Mucosa of stomach (tissue), 1 donor: ENCODE measurements around the gene TRAF3IP1.
A peak's percentile ranks its signal among the peaks of the same experiment; 100 is the strongest.

ENCODE experiments used
- H3K27me3 ChIP-seq: one replicate; pipeline ENCODE4 v1.7.0; 2013; ENCODE audit warnings: mild to moderate bottlenecking, low read length; ENCODE audit not compliant: control insufficient read depth, insufficient read depth
- H3K36me3 ChIP-seq: one replicate; pipeline ENCODE4 v1.7.0; 2013; ENCODE audit warnings: low read length; ENCODE audit not compliant: control insufficient read depth, insufficient read depth
- H3K4me1 ChIP-seq: one replicate; pipeline ENCODE4 v1.7.0; 2013; ENCODE audit warnings: mild to moderate bottlenecking, low read length; ENCODE audit not compliant: control insufficient read depth, insufficient read depth
- H3K4me3 ChIP-seq: one replicate; pipeline ENCODE4 v1.7.0; 2013; ENCODE audit warnings: low read length
- H3K9ac ChIP-seq: one replicate; pipeline ENCODE4 v1.7.0; 2013; ENCODE audit warnings: mild to moderate bottlenecking, low read length, moderate library complexity
- H3K9me3 ChIP-seq: one replicate; pipeline ENCODE4 v1.7.0; 2013; ENCODE audit warnings: mild to moderate bottlenecking, low read length, moderate library complexity; ENCODE audit not compliant: control insufficient read depth
- donor health status: Pancreatic carcinoma.

The TRAF3IP1 gene

GRCh38 chr2:238290091-238290509 lies 30.2 kb upstream of the TRAF3IP1 start:
- Histone ChIP-seq H3K9ac (peak overlapping the region; percentile 82), H3K4me3 (peak overlapping the region; percentile 47), H3K9me3 (no peaks in the 10 kb centered on the region), H3K4me1 (peaks cover 66% of the 10 kb centered on the region), H3K27me3 (no peaks in the 10 kb centered on the region), H3K36me3 (no peaks in the 10 kb centered on the region)

DNA sequence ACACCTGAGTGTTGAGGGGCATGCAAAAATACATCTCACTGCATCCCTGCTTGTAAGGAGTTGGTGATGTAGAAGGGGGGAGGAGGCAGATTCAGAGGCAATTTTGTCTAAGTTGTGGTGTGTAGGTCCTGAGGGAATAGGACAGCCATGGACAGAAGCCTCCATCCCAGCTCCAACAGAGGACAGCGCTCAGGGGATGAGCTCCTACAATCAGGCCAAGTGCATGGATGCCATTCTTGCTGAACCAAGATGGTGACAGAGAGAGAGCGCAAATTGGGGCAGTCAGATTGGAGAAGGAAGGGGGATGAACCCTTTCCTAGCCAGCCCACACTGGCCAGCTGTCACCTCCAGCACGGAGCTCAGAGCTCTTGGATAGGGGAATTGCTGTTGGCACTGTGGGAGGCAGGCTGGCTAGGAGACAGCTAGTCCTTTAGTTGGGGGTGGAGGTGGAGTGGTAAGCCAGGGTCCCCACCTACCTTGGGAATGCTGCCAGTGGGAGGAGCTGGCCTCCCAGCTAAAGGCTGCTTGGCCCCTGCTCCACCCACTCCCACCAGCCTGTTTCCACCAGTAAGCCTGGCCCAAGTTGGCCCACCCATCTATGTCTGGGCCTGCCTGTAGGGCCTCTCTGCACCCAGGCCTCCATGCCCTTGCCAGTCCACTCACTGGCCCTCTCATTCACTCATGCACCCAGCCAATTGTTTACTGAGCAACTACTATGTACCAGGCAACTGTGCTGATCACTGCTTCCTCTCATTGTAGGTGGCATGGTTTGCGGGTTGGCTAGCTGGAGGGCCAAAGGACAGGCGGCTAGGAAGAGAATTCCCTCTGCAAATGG lies 29.4 kb upstream of the TRAF3IP1 start:
- H3K9ac ChIP-seq, result peak overlapping the region; percentile 82
- H3K27me3 ChIP-seq, result no peaks in the 10 kb centered on the region
- no peaks in the 10 kb centered on the region for H3K36me3 ChIP-seq
- H3K4me1 ChIP-seq, result peaks cover 65% of the 10 kb centered on the region
- H3K9me3 ChIP-seq, result no peaks in the 10 kb centered on the region
- no peak overlapping the region for H3K4me3 ChIP-seq

DNA sequence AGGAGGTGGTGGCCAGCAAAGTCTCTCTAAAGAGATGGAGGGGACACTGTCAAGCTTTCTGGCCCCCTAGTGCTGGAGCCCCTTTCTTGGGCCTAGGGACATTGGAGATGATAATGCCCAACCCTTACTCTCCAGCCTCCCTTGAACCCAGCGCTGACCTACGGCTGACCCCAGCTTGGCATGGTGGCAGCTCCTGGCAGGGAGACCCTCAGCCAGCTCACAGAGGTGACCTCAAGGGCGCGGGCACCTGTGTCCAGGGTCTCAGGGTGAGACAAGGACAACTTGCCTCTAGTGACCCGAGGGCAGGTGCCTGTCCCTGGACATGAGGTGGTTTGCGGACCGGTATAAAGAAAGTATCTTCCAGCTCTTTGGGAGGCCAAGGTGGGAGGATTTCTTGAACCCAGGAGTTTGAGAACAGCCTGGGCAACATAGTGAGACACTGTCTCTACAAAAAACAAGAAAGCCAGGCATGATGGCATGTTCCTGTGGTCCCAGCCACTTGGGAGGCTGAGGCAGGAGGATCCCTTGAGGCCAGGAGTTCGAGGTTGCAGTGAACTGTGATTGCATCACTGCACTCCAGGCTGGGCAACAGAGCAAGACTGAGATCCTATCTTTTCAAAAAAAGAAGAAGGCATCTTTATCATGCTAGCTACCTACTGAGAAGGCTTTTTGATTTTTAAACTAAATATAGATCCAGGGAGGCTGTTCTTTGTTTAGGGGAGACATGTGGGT lies 28.6 kb upstream of the TRAF3IP1 start:
- H3K4me1 ChIP-seq, result peaks cover 57% of the 10 kb centered on the region

GRCh38 chr2:238294046-238294392 lies 26.3 kb upstream of the TRAF3IP1 start:
- Histone ChIP-seq H3K36me3 (no peaks in the 10 kb centered on the region), H3K4me3 (no peak overlapping the region), H3K27me3 (no peaks in the 10 kb centered on the region), H3K4me1 (peaks cover 65% of the 10 kb centered on the region), H3K9me3 (no peaks in the 10 kb centered on the region), H3K9ac (peak overlapping the region; percentile 17)

More for the DNA sequence above, 28.6 kb upstream of the TRAF3IP1 start:
- Histone ChIP-seq H3K9me3 (no peaks in the 10 kb centered on the region), H3K9ac (no peak overlapping the region), H3K36me3 (no peaks in the 10 kb centered on the region), H3K27me3 (no peaks in the 10 kb centered on the region), H3K4me3 (no peak overlapping the region)

- Histone ChIP-seq H3K9ac (peak overlapping the region; percentile 24), H3K27me3 (no peaks in the 10 kb centered on the region), H3K4me3 (peak overlapping the region; percentile 28), H3K36me3 (no peaks in the 10 kb centered on the region), H3K9me3 (no peaks in the 10 kb centered on the region), H3K4me1 (peaks cover 66% of the 10 kb centered on the region)
Observed at GRCh38 chr2:238294393-238295143, 25.8 kb upstream of the TRAF3IP1 start.

DNA sequence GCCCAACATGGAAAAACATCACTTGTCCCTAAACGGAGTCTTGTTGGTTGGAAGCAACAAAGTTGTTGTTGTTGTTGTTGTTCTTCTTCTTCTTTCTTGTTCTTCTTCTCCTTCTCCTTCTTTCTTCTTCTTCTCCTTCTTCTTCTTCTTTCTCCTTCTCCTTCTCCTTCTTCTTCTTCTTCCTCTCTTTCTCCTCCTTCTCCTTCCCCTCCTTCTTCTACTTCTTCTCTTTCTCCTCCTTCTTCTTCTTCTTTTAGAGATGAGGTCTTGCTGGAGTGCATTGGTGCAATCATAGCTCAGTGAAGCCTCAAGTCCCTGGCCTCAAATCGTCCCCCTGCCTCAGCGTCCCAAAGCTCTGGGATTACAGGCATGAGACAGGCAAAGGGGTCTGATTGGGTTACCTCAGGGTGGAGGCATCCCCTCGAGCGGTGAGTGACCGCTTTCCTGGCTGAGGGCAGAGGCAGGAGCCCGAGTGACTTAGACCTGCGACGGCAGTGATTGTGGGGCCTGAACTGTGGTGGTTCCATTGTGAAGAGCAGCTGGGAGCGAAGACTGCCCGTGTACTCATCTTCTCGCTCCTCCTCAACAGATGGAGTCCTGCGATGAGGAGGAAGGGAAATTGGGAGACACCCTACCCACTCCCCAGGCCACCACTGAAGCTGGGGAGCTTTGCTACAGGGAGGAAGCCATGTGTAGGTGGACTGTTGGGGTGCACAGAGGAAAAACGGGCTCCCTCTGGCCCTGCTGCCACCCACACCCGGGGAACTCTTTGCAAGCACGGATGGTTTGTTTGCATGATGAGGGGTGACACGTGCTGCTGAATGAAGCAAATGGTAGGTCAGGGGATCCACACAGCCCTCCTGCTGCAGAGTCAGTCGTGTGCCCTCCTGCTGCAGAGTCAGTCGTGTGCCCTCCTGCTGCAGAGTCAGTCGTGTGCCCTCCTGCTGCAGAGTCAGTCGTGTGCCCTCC lies 24.9 kb upstream of the TRAF3IP1 start:
- Histone ChIP-seq H3K36me3 (no peaks in the 10 kb centered on the region), H3K9ac (peak overlapping the region; percentile 24), H3K27me3 (no peaks in the 10 kb centered on the region), H3K4me3 (peak overlapping the region; percentile 28), H3K4me1 (peaks cover 67% of the 10 kb centered on the region), H3K9me3 (no peaks in the 10 kb centered on the region)

- Histone ChIP-seq H3K27me3 (no peaks in the 10 kb centered on the region), H3K36me3 (no peaks in the 10 kb centered on the region), H3K4me1 (peaks cover 61% of the 10 kb centered on the region), H3K9ac (no peak overlapping the region), H3K9me3 (no peaks in the 10 kb centered on the region), H3K4me3 (no peak overlapping the region)
Observed at GRCh38 chr2:238296638-238297457, 23.5 kb upstream of the TRAF3IP1 start.

GRCh38 chr2:238299803-238300202 lies 20.5 kb upstream of the TRAF3IP1 start:
- peaks cover 46% of the 10 kb centered on the region for H3K4me1 ChIP-seq
- peak overlapping the region; percentile 22 for H3K9ac ChIP-seq
- peak overlapping the region; percentile 10 for H3K4me3 ChIP-seq
- no peaks in the 10 kb centered on the region for H3K36me3 ChIP-seq
- H3K9me3 ChIP-seq, result no peaks in the 10 kb centered on the region
- no peaks in the 10 kb centered on the region for H3K27me3 ChIP-seq

DNA sequence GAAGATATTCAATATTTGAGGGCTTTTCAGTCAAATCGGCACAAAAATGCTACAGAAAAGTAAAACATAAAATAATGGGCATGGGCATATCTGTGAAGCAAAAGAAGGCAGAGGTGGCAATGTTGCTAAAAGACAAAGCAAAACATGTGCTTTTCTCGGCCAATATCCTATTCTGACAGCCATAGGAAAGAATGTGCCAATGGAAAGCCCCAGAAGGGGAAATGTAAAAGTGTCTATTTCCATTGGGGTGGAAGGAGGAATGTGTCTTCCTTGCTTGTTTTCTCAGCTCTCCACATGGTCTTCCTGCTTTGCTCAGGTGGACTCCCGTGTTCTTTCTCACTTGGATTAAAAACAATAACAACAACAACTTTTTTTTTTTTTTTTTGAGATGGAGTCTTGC lies 18.2 kb upstream of the TRAF3IP1 start:
- H3K27me3 ChIP-seq, result no peaks in the 10 kb centered on the region
- no peaks in the 10 kb centered on the region for H3K36me3 ChIP-seq
- no peak overlapping the region for H3K9ac ChIP-seq
- peaks cover 56% of the 10 kb centered on the region for H3K4me1 ChIP-seq
- H3K9me3 ChIP-seq, result no peaks in the 10 kb centered on the region
- no peak overlapping the region for H3K4me3 ChIP-seq

DNA sequence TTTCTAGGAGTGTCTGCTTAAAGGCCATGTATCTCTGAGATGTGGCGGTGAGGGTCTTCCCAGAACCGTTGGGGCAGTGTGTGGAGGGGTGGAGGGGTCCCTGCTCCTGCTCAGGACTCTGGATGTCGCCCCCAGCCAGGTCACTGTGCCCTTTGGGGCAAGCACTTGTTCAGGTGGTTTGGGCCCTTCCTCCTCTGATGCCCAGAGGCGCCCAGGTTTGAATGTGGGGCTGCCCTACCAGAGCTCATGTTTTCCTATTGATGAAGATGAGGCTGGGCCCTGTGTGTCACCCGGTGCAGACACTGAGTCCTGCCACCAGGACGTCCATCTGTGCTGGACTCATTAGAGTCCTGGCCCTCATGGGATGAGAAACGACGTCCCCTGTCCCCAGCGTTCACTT lies 17.6 kb upstream of the TRAF3IP1 start:
- no peaks in the 10 kb centered on the region for H3K36me3 ChIP-seq
- peaks cover 50% of the 10 kb centered on the region for H3K4me1 ChIP-seq
- H3K4me3 ChIP-seq, result no peak overlapping the region
- H3K27me3 ChIP-seq, result no peaks in the 10 kb centered on the region
- no peak overlapping the region for H3K9ac ChIP-seq
- H3K9me3 ChIP-seq, result no peaks in the 10 kb centered on the region
